HepG2 (cell line): Measurements from ENCODE around the gene FLYWCH1. TPM values are rescaled to one million over a fixed set of nuclear protein-coding genes. Genes with fewer than 3 reads are reported as not detected.

Experiments used
- CCDC6 ChIP-seq: sonication (generic); formaldehyde crosslinking; IDR thresholded peaks from 2 replicates; pipeline ENCODE4 v1.8.1; 2022; ENCODE audit warnings: mild to moderate bottlenecking, missing genetic modification reagents, moderate library complexity
- DNMT1 ChIP-seq: sonication (generic); formaldehyde crosslinking; IDR thresholded peaks from 2 replicates; pipeline ENCODE4 v1.5.1; 2020; ENCODE audit warnings: mild to moderate bottlenecking, missing genetic modification reagents
- HOXA3 ChIP-seq: sonication (generic); formaldehyde crosslinking; IDR thresholded peaks from 2 replicates; pipeline ENCODE4 v1.5.0; 2020; ENCODE audit warnings: missing genetic modification reagents
- KDM5B ChIP-seq: sonication (generic); formaldehyde crosslinking; IDR thresholded peaks from 2 replicates; pipeline ENCODE4 v1.4.0; 2020; ENCODE audit warnings: missing genetic modification reagents, mild to moderate bottlenecking, borderline replicate concordance
- KMT2B ChIP-seq: IDR thresholded peaks from 2 replicates; pipeline ENCODE4 v1.6.1; 2016; ENCODE audit warnings: missing genetic modification reagents, missing compliant biosample characterization
- LCORL ChIP-seq, 2 experiments: fragments of 450-650 bp in 1 of 2; sonication (generic) in 1 of 2; formaldehyde crosslinking in 1 of 2; IDR thresholded peaks; 2 replicates each; pipeline versions ENCODE4 v1.5.0 to v1.6.1; 2017 to 2020; ENCODE audit warnings: antibody characterized with exemption in 1 of 2, missing genetic modification reagents in 1 of 2
- PATZ1 ChIP-seq: sonication (generic); formaldehyde crosslinking; IDR thresholded peaks from 2 replicates; pipeline ENCODE4 v1.4.0; 2020; ENCODE audit warnings: missing genetic modification reagents
- PAWR ChIP-seq: sonication (generic); formaldehyde crosslinking; IDR thresholded peaks from 2 replicates; pipeline ENCODE4 v1.4.0; 2020; ENCODE audit warnings: missing genetic modification reagents, mild to moderate bottlenecking, borderline replicate concordance
- POGK ChIP-seq: sonication (generic); formaldehyde crosslinking; conservative IDR thresholded peaks from 2 replicates; pipeline ENCODE4 v1.8.0; 2022; ENCODE audit warnings: mild to moderate bottlenecking, moderate library complexity, missing genetic modification reagents
- RXRA ChIP-seq: sonication (generic); formaldehyde crosslinking; IDR thresholded peaks from 2 replicates; pipeline ENCODE4 v1.5.1; 2020; ENCODE audit warnings: missing genetic modification reagents
- TERF1 ChIP-seq: sonication (generic); formaldehyde crosslinking; IDR thresholded peaks from 2 replicates; pipeline ENCODE4 v1.8.0; 2022; ENCODE audit warnings: mild to moderate bottlenecking, missing genetic modification reagents, moderate library complexity
- TFAP4 ChIP-seq: sonication (generic); IDR thresholded peaks from 2 replicates; pipeline ENCODE4 v1.6.1; 2016; ENCODE audit warnings: low read depth, borderline replicate concordance
- ZBTB43 ChIP-seq: sonication (generic); formaldehyde crosslinking; conservative IDR thresholded peaks from 2 replicates; pipeline ENCODE4 v1.4.0; 2020; ENCODE audit warnings: missing genetic modification reagents
- ZIK1 ChIP-seq: sonication (generic); formaldehyde crosslinking; IDR thresholded peaks from 2 replicates; pipeline ENCODE4 v1.5.0; 2020; ENCODE audit warnings: mild to moderate bottlenecking, low read depth, missing genetic modification reagents, borderline replicate concordance
- ZNF350 ChIP-seq: sonication (generic); formaldehyde crosslinking; IDR thresholded peaks from 2 replicates; pipeline ENCODE4 v1.4.0; 2020; ENCODE audit warnings: mild to moderate bottlenecking, low read depth, missing genetic modification reagents, borderline replicate concordance
- ZNF616 ChIP-seq: sonication (generic); formaldehyde crosslinking; IDR thresholded peaks from 2 replicates; pipeline ENCODE4 v1.5.0; 2020; ENCODE audit warnings: low read depth, mild to moderate bottlenecking, missing genetic modification reagents
- ZNF7 ChIP-seq: IDR thresholded peaks from 2 replicates; pipeline ENCODE4 v1.6.1; 2016; ENCODE audit warnings: missing biosample characterization, missing genetic modification reagents
- polyA plus RNA-seq, 8 experiments: library from polyadenylated mRNA; depleted of rRNA in 3 of 8; stranded (reverse) in 7 of 8; unstranded in 1 of 8; fragments of >200 nt; fragmentation: Illumina TruSeq in 4 of 8; extraction: Trizol in 4 of 8; gene quantifications; 2 replicates each; pipeline versions ENCODE4 v1.2.1 to v1.2.3, GENCODE V29; 2011 to 2016; ENCODE audit warnings: low read depth in 4 of 8, missing spikeins in 1 of 8, mixed read lengths in 1 of 8; ENCODE audit not compliant: insufficient read depth in 1 of 8
- total RNA-seq, 5 experiments: library from RNA; depleted of rRNA; stranded (reverse); fragments of >200 nt; fragmentation: Illumina TruSeq; extraction: Trizol; gene quantifications; 2 replicates each; pipeline ENCODE4 v1.2.3, GENCODE V29; 2016; ENCODE audit warnings: low read depth in 1 of 5

FLYWCH1 gene
- total and polyA plus RNA-seq, 2 of the 13 experiments (the other 11 are each of a cell fraction or from before 2014, with no cell fraction given), result 7.3 to 12.4 TPM

- peak; percentile 27; the same call in 1 of the 2 replicates for TF ChIP-seq ZNF350 (CRISPR knock-in tag)
- no peak for TF ChIP-seq TERF1
- TF ChIP-seq ZNF7 (CRISPR knock-in tag), result no peak
- TF ChIP-seq KDM5B, result no peak
- TF ChIP-seq ZNF616 (CRISPR knock-in tag), result no peak
- TF ChIP-seq PAWR (CRISPR knock-in tag), result no peak
- 0 out of 2 replicates have a peak, but pooled peaks have one; percentile 63 for TF ChIP-seq RXRA (CRISPR knock-in tag)
- TF ChIP-seq LCORL (IDR thresholded peaks at IDR 0.05), result no peak
- TF ChIP-seq LCORL (CRISPR knock-in tag; IDR thresholded peaks at IDR 0.05), result 0 out of 2 replicates have a peak, but pooled peaks have one; percentile 12
- TF ChIP-seq PATZ1, result no peak
- no peak for TF ChIP-seq DNMT1 (CRISPR knock-in tag)
- no peak for TF ChIP-seq TFAP4
- no peak for TF ChIP-seq KMT2B
- TF ChIP-seq ZBTB43 (CRISPR knock-in tag), result 0 out of 2 replicates have a peak, but pooled peaks have one; percentile 49
- no peak; the same call in 1 of the 2 replicates for TF ChIP-seq CCDC6
- no peak for TF ChIP-seq ZIK1 (CRISPR knock-in tag)
- TF ChIP-seq POGK (CRISPR knock-in tag), result peak; percentile 48; the same call in 1 of the 2 replicates
- TF ChIP-seq HOXA3 (CRISPR knock-in tag), result peak; percentile 84
Observed at GRCh38 chr16:2911638-2912329, at the start of gene FLYWCH1 (continued).
